Jurkat, Clone E6-1 (cell line): ENCODE measurements around the gene DTX3.
"Not testable (repeated sequence)": the region's sequence is repeated elsewhere in the genome, so short reads cannot be mapped to it uniquely, and the experiment has no call there.

Experiments
- DNase-seq: peaks from one replicate; pipeline ENCODE4 v3.0.0-alpha.2; 2011; ENCODE audit warnings: low read depth, low spot score
- H3K4me3 ChIP-seq: 2 replicates; pipeline ENCODE4 v1.5.1; 2011; ENCODE audit warnings: mild to moderate bottlenecking, low read length, control low read depth, moderate library complexity

DTX3 gene

GRCh38 chr12:57655541-57656240 is 51.1 kb downstream of the DTX3 start:
- H3K4me3 ChIP-seq: no peak overlapping the region
- no peak for DNase-seq

- not testable (repeated sequence) for H3K4me3 ChIP-seq, DNase-seq
Measured at GRCh38 chr12:57656408-57656807, 51.8 kb downstream of the DTX3 start.

GRCh38 chr12:57657744-57658143 is 53.1 kb downstream of the DTX3 start:
- no peak for DNase-seq
- H3K4me3 ChIP-seq: no peak overlapping the region

- no peak for DNase-seq
- H3K4me3 ChIP-seq: no peak overlapping the region
Measured at GRCh38 chr12:57658890-57659289, 54.3 kb downstream of the DTX3 start.
